ENCODE data around the gene CNN2.

Gene CNN2

DNA sequence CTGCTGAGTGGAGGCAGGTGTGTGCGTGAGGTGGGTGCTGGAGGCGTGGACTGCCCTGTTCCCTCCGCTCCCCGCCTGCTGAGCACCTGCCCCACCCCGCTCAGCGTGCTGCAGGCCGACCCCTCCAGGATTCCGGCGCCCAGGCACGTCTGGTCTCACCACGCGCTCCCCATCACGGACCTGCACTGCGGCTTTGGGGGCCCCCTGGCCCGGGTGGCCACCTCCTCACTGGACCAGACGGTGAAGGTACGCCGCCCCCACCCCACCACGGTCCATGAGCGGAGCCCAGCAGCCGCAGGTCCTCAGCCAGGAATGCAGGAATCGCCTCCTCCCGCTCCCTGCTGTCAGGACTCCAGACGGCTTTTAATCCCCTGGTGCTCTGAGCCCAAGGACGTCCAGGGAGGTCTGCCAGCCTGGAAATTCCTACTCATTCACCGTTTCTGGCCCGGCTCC, 36.3 kb upstream of the CNN2 start:
- DNase-seq (ENCODE audit: low read depth in 1 of 2, low spot score in 1 of 2) = no peak
- no peaks in the 10 kb centered on the region for H3K27me3 ChIP-seq (ENCODE audit: insufficient read depth, poor library complexity, severe bottlenecking)
- H3K27ac ChIP-seq (replicated peaks) = no peak overlapping the region
- TF ChIP-seq REST (IDR thresholded peaks at IDR 0.05; ENCODE audit: insufficient replicate concordance, low read depth) = no peak
- TF ChIP-seq GABPA (IDR thresholded peaks at IDR 0.05; ENCODE audit: low read depth) = no peak
- no peak for TF ChIP-seq SPI1 (IDR thresholded peaks at IDR 0.05; ENCODE audit: borderline replicate concordance, low read depth)
- no peak for TF ChIP-seq CTCF (IDR thresholded peaks at IDR 0.05; ENCODE audit: insufficient read depth, low read length)
- no peak for TF ChIP-seq POLR2AphosphoS5 (IDR thresholded peaks at IDR 0.05; ENCODE audit: low read depth)
- no peak overlapping the region for H3K4me3 ChIP-seq (replicated peaks; ENCODE audit: insufficient read depth, low read length)

GRCh38 chr19:990746-991145, 35.7 kb upstream of the CNN2 start:
- Histone ChIP-seq H3K27ac (replicated peaks) (no peak overlapping the region), H3K4me3 (replicated peaks; ENCODE audit: insufficient read depth, low read length) (no peak overlapping the region), H3K27me3 (ENCODE audit: insufficient read depth, poor library complexity, severe bottlenecking) (no peaks in the 10 kb centered on the region)
- TF ChIP-seq REST (IDR thresholded peaks at IDR 0.05; ENCODE audit: insufficient replicate concordance, low read depth) = no peak
- no peak for DNase-seq (ENCODE audit: low read depth in 1 of 2, low spot score in 1 of 2)

- no peak for TF ChIP-seq SPI1 (IDR thresholded peaks at IDR 0.05; ENCODE audit: borderline replicate concordance, low read depth)
- TF ChIP-seq POLR2AphosphoS5 (IDR thresholded peaks at IDR 0.05; ENCODE audit: low read depth) = no peak
- TF ChIP-seq GABPA (IDR thresholded peaks at IDR 0.05; ENCODE audit: low read depth) = no peak
- TF ChIP-seq REST (IDR thresholded peaks at IDR 0.05; ENCODE audit: insufficient replicate concordance, low read depth) = no peak
- no peak for TF ChIP-seq CTCF (IDR thresholded peaks at IDR 0.05; ENCODE audit: insufficient read depth, low read length)
- Histone ChIP-seq H3K4me3 (replicated peaks; ENCODE audit: insufficient read depth, low read length) (no peak overlapping the region), H3K27ac (replicated peaks) (no peak overlapping the region), H3K27me3 (ENCODE audit: insufficient read depth, poor library complexity, severe bottlenecking) (peaks cover 2% of the 10 kb centered on the region)
- peak in 1 of 2 experiments; percentile 54 for DNase-seq (ENCODE audit: low read depth in 1 of 2, low spot score in 1 of 2)
Observed at GRCh38 chr19:991174-991931, 35.1 kb upstream of the CNN2 start.

All from HL-60 (cell line).